GM18909 (cell line): ENCODE data around the gene FAM89B.

Experiments
- ATAC-seq: cut with Tn5 transposase; IDR thresholded peaks from one replicate; pipeline ENCODE4 v1.9.1; 2021; ENCODE audit warnings: mild to moderate bottlenecking; ENCODE audit not compliant: unreplicated experiment, poor library complexity

FAM89B gene

GRCh38 chr11:65585396-65586246 is 13.3 kb downstream of the FAM89B start:
- no peak for ATAC-seq

- no peak for ATAC-seq
These were observed 13.9 kb downstream of the FAM89B start for GRCh38 chr11:65586247-65586630.

DNA sequence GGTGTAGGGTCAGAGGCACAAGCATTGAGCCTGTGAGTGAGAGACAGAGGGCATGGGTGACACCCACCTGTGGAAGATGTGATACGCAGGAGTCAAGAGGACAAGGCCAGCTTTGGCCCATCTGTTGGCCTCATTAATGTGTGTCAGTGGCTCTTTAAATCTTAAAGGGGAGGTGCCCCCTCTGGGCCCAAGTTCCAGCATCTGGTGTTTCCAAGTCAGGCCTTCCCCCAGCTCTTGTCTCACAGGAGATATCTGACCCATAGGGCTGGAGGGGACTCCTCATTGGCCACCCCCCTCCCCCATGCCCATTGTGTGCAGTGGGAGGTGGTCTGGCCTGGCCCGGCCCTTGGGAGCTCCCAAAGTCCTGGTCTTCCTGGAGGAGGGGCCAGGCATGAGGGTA is 14.3 kb downstream of the FAM89B start:
- no peak for ATAC-seq

DNA sequence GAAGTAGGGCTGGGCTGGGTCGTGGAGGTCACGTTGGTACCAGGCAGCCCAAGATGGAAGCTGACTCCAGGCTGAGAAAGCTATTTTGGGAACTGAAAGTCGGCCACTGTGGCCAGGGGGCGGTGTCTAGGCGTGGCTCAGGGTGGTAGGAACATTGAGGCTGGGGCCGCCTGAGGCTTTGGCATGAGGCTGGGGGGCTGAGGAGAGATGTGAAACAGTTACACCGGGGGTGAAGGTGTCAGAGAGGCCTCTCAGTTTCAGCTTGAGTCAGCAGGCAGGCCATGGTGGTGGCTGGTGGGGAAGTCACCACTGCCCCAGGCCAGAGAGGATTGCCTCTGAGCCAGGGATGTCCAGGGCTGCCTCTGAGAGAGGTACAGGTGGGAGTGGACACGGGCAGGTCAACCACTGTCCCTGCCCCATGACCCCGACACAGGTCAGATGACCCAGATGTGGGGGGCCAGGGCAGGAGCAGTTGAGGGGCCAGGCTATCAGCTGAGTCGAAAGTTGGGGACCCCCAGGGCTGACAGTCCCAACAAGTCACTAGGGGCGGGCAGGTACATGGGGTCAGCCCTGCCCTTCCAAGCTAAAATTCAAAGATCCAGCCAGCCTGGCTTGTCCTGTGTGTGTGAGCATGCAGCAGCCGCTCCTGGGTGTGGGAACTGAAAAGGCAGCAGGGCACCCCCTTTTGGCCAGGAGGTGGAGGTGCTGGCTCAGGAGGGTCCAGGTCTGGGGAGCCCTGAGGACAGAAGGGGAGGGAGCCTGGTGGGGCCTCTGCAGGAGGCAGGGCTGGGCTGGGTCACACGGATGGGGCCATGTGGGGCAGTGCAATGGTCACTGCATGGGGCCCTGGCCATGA is 16.1 kb downstream of the FAM89B start:
- ATAC-seq, result peak; percentile 80

DNA sequence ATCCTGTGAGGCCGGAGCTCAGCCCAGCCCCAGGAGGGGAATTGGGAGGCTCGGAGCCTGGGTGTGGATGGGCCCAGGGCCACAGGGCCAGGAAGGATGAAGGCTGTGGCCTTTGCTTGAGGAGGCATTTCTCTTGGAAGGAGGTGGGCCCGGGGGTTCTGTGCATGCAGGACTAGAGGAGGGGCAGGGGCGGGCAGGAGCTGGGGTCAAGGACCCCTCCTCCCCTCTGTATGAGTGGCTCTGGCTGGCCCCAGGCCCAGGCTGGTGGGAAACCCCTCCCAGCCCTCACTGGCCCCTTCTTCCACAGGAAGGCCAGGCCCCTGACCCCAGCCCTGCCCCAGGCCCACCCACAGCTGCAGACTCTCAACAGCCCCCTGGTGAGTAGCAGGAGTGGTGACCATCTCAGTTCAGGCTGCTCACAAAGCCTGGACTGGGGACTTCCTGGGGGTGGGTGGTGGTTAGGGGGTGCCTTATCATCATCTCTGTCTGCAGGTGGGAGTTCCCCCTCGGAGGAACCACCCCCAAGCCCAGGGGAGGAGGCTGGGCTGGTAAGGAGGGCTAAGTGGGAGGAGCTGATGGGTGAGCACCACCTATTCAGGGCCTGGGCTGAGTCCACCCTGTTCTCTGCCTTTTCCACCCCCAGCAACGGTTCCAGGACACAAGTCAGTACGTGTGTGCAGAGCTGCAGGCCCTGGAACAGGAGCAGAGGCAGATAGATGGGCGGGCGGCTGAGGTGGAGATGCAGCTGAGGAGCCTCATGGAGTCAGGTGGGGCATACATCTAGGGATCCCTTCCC is 17.3 kb downstream of the FAM89B start:
- ATAC-seq, result no peak

DNA sequence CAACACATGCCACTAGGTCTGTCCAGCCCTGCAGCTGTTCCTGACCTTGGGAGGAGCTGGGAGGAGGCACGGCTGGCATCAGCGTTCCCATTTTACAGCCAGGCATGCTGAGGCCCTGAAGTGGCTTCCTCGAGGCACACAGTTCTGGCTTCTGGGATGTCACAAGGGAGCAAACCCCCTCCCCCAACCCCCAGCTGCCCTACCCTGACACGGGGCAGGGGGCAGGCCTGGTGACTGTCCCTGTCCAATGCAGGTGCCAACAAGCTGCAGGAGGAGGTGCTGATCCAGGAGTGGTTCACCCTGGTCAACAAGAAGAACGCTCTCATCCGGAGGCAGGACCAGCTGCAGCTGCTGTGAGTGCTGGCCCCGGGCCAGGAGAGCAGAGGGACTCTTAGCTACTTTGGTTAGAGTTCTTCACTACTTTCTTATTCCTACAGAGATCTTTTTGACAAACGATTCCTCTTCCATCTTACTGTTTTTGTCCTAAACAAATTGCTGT is 18.0 kb downstream of the FAM89B start:
- no peak for ATAC-seq

DNA sequence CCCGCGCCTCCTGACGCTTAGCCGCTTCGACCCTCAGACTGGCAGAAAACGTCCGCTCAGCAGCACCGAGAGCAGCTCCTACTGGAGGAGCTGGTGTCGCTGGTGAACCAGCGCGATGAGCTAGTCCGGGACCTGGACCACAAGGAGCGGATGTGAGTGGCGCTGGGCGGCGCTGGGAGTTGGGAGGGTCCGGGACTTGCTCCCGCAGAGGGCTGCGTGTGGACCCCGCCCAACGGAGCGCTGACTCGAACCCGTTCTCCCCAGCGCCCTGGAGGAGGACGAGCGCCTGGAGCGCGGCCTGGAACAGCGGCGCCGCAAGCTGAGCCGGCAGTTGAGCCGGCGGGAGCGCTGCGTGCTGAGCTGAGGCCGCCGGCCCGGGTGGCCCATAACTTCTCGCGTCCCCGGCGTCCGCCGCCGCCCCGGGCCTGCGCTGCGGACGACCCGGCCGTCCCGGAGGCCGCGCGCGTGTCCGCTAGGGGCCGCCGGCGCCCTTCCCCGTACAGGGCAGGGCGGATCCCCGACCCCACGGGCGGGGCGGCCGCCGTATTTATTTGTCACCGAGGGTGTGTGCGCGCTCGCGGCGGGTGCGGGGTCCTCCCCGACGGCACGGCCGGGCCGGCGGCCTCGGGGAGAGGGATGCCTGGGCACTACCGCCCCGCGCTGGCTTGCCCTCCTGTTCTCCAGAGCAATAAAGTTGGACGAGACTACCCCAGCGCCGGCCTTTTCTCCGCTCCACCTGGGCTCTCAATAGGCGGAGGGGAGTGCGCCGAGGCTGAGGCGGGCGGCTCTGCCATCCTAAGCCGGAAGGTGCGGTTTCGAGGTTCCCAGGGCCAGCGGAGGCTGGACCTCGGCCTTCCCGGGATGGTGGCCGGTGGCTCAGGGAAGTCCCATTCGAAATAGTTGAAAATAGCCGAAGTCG is 19.9 kb downstream of the FAM89B start:
- no peak for ATAC-seq

- no peak for ATAC-seq
These were observed 20.6 kb downstream of the FAM89B start for GRCh38 chr11:65592858-65593517.

DNA sequence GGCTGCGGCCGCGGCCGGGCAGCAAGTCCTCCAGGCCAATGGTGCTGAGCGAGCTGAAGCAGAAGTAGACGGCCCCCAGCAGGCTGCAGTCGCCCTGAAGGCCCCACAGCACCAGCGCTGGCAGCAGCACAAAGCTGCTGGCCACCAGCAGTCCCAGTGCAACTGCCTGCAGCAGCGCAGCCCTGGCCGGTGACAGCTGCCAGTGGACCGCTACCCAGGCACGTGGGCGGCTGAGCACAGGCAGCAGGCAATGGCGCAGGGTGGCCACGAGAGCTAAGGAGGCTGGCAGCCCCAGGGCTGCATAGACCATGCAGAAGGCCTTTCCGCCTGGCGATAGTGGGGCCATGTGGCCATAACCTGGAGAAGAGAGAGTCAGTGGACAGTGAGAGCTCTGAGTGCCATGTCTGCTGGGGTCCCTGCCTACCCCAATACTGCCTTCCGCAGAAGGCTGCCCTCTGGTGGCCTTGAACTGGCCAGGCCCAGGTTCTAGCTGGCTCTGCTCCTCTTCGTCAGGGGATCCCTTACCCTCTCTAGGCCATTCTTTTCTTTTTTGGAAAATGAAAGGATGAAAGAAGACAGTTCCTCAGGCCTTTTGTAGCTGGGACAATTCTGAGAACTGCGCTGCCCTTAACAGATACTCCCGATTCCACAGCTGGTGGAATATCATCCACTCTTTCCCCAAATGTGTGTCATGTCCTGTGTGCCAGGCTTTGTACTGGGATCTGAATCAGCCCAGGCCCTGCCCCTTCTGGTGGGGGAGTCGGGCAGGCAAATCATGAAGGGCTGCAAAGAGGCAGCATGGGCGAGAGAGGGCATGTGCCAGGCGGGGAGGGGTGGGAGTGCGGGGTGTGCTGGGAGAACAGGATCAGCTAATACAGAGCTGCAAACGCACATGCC is 21.4 kb downstream of the FAM89B start:
- no peak for ATAC-seq

DNA sequence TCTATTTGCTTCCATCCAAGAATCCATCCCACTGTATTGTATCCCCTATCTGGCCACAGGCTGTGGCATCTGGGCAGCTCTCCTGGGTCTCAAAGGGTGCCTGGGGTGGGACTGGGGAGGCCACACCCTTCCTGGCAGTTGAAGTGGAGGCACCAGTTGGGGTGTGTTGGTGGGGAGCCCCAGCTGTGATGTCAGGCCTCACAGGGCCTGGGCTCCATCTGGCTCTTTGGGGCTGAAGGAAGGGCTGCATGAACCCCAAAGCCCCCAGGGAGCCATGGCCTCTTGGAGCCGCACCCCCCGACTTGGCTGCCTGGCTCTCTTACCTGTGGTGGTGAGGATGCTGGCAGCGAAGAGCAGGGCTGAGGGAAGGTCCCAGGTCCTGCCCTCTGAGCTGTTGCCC is 22.8 kb downstream of the FAM89B start:
- ATAC-seq, result no peak

GRCh38 chr11:65595543-65596281 is 23.4 kb downstream of the FAM89B start, which contains the start of gene KCNK7:
KCNK7 (minus strand) TSS chr11:65595800; CDS start chr11:65595772, 28 bp downstream.
- ATAC-seq, result no peak

- no peak for ATAC-seq
These were observed 24.2 kb downstream of the FAM89B start for GRCh38 chr11:65596520-65596919.

GRCh38 chr11:65598258-65598699 is 25.9 kb downstream of the FAM89B start:
- no peak for ATAC-seq

GRCh38 chr11:65599216-65599954 is 27.0 kb downstream of the FAM89B start:
- no peak for ATAC-seq

DNA sequence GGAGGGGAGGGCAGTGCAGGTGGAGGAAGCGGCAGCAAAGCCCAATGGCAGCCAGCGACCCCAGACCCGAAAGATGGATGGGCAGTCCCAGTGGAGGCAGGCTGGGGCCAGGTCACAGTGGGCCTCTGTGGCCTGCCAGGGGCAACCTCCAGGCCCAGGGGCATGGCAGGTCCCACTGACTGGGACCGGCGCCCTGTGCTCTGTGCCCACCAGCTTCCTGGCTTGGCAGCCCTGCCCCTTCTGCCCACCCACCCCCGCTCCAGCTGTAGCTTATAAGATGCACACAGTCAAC is 27.6 kb downstream of the FAM89B start:
- ATAC-seq, result no peak

DNA sequence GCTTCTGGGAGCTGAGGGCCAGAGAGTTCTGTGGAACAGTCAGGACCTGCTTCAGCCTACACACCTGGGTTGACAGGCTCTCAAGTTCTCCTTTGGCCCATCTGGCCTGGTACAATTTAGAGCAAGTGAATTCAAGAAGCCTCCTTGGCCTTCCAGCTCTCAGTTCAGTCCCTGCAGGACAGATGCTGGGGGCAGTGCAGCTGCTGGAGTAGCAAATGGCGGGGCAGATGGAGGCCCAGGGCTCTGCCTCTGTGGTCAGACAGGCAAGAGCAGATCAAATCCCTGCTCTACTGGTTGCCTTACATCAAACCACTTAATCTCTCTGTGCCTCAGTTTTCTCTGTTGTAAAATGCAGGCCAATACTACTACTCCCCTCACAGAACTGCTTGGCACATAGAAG is 31.9 kb downstream of the FAM89B start:
- no peak for ATAC-seq
